ENCODE measurements around the gene POMT2.
A peak's percentile ranks its signal among the peaks of the same experiment; 100 is the strongest.

DNA sequence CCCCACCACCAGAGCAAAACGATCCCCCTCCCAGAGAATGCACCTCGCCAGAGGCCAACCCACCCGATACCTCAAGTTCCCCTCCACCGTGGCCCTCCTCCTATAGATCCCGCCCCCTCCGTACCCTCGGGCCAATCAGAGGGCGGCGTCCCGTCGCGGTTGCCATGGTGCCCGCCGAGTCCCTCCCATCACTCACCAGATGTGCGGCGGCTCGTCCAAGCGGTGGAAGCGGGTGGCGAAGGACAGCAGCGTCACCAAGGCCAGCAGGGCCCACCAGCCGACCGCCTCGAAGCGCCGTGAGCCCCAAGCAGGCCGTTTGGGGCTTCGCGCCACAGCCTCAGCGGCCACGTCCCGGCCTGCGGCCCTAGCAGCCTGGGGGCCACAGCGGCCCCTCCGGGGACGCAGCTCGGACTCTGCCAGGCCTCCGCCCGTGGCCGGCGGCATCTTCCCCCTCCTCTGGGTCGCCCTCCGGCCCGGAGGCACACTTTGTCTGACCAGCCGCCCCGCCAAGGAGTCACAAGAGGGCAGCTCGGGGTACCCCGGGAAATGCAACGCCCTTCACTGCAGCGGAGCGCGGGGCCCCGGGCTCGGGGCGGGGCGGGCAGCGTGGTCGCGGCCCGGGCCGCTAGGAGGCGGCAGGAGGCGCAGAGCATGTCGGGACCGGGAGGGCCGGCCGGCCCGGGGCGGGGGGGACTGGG is at the start of gene POMT2:
- TF ChIP-seq, protein P1, sequence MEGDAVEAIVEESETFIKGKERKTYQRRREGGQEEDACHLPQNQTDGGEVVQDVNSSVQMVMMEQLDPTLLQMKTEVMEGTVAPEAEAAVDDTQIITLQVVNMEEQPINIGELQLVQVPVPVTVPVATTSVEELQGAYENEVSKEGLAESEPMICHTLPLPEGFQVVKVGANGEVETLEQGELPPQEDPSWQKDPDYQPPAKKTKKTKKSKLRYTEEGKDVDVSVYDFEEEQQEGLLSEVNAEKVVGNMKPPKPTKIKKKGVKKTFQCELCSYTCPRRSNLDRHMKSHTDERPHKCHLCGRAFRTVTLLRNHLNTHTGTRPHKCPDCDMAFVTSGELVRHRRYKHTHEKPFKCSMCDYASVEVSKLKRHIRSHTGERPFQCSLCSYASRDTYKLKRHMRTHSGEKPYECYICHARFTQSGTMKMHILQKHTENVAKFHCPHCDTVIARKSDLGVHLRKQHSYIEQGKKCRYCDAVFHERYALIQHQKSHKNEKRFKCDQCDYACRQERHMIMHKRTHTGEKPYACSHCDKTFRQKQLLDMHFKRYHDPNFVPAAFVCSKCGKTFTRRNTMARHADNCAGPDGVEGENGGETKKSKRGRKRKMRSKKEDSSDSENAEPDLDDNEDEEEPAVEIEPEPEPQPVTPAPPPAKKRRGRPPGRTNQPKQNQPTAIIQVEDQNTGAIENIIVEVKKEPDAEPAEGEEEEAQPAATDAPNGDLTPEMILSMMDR (IDR thresholded peaks at IDR 0.05), result peak; percentile 48 to 83 (median 70)
- peak in 1 of 2 donors; percentile 76 for TF ChIP-seq POLR2AphosphoS5 (IDR thresholded peaks at IDR 0.05)
- TF ChIP-seq POLR2A (IDR thresholded peaks at IDR 0.05), result peak in 2 of 4 donors; percentile 74 to 77
- no peak for TF ChIP-seq EP300 (IDR thresholded peaks at IDR 0.05)
